ENCODE data around the gene SCGB1D1. TPM values are rescaled to one million over a fixed set of nuclear protein-coding genes. Genes with fewer than 3 reads are reported as not detected.

The SCGB1D1 gene
- total RNA-seq, 1 donor, result not detected

Other genes starting within 250 kb of the SCGB1D1 start
- 3.1 and 3.4 TPM in 2 replicates for gene BEST1, start 239.9 kb upstream of the SCGB1D1 start, total RNA-seq (ENCODE audit: low replicate concordance)
- 1,813 and 2,631 TPM in 2 replicates for gene FTH1, start 222.6 kb upstream of the SCGB1D1 start, total RNA-seq (ENCODE audit: low replicate concordance)
- 3.2 and 47.5 TPM in 2 replicates for gene INCENP, start 66.2 kb upstream of the SCGB1D1 start, total RNA-seq (ENCODE audit: low replicate concordance)
- not detected in 2 replicates for gene SCGB2A1, start 18.5 kb downstream of the SCGB1D1 start, total RNA-seq (ENCODE audit: low replicate concordance)
- gene SCGB1D2, start 52.0 kb downstream of the SCGB1D1 start, total RNA-seq (ENCODE audit: low replicate concordance), result not detected in 2 replicates
- not detected in 2 replicates for gene SCGB2A2, start 79.9 kb downstream of the SCGB1D1 start, total RNA-seq (ENCODE audit: low replicate concordance)
- gene SCGB1D4, start 108.9 kb downstream of the SCGB1D1 start, total RNA-seq (ENCODE audit: low replicate concordance), result not detected in 2 replicates
- 0.18 and 0.98 TPM in 2 replicates for gene ASRGL1, start 147.2 kb downstream of the SCGB1D1 start, total RNA-seq (ENCODE audit: low replicate concordance)
- gene SCGB1A1, start 228.8 kb downstream of the SCGB1D1 start, total RNA-seq (ENCODE audit: low replicate concordance), result not detected in 2 replicates